NCI-H1436 (cell line): Measurements from ENCODE around the gene EFNA5.

Experiments
- DNase-seq: peaks from one replicate; lab custom pipeline; 2025; lab: John Stamatoyannopoulos, UW

EFNA5 gene

GRCh38 chr5:107672211-107673038 lies 1.7 kb upstream of the EFNA5 start:
- peak; percentile 95 for DNase-seq

- DNase-seq: peak; percentile 29
These were observed 1.0 kb upstream of the EFNA5 start for GRCh38 chr5:107671742-107672210.

- peak; percentile 48 for DNase-seq
These were observed 428 bp downstream of the EFNA5 start for GRCh38 chr5:107670087-107670931.

- no peak for DNase-seq
These were observed 1.4 kb downstream of the EFNA5 start for GRCh38 chr5:107669096-107670031.

- no peak for DNase-seq
These were observed 2.3 kb downstream of the EFNA5 start for GRCh38 chr5:107668154-107669095.

- DNase-seq: no peak
These were observed 4.6 kb downstream of the EFNA5 start for GRCh38 chr5:107666051-107666655.

- no peak for DNase-seq
These were observed 5.6 kb downstream of the EFNA5 start for GRCh38 chr5:107665036-107665570.

GRCh38 chr5:107663697-107664096 lies 7.0 kb downstream of the EFNA5 start:
- DNase-seq: no peak

GRCh38 chr5:107661650-107662044 lies 9.1 kb downstream of the EFNA5 start:
- no peak for DNase-seq

GRCh38 chr5:107661038-107661649 lies 9.6 kb downstream of the EFNA5 start:
- DNase-seq: no peak

GRCh38 chr5:107658528-107658927 lies 12.2 kb downstream of the EFNA5 start:
- no peak for DNase-seq

GRCh38 chr5:107655831-107656230 lies 14.9 kb downstream of the EFNA5 start:
- DNase-seq: no peak

GRCh38 chr5:107654827-107655226 lies 15.9 kb downstream of the EFNA5 start:
- DNase-seq: no peak

GRCh38 chr5:107653685-107654084 lies 17.1 kb downstream of the EFNA5 start:
- no peak for DNase-seq

GRCh38 chr5:107652839-107653607 lies 17.7 kb downstream of the EFNA5 start:
- DNase-seq: no peak

GRCh38 chr5:107652408-107652807 lies 18.3 kb downstream of the EFNA5 start:
- DNase-seq: no peak

- no peak for DNase-seq
These were observed 19.4 kb downstream of the EFNA5 start for GRCh38 chr5:107651325-107651724.

GRCh38 chr5:107646418-107646817 lies 24.3 kb downstream of the EFNA5 start:
- DNase-seq: no peak

GRCh38 chr5:107640568-107640967 lies 30.2 kb downstream of the EFNA5 start:
- no peak for DNase-seq
